GM19193 (cell line): ENCODE measurements around the gene PNPLA7.

Experiments
- POLR2A ChIP-seq: IDR thresholded peaks from 4 replicates; pipeline ENCODE4 v1.6.1; 2011; ENCODE audit not compliant: insufficient read depth, insufficient read length; ENCODE audit errors: extremely low read depth

Gene PNPLA7

DNA sequence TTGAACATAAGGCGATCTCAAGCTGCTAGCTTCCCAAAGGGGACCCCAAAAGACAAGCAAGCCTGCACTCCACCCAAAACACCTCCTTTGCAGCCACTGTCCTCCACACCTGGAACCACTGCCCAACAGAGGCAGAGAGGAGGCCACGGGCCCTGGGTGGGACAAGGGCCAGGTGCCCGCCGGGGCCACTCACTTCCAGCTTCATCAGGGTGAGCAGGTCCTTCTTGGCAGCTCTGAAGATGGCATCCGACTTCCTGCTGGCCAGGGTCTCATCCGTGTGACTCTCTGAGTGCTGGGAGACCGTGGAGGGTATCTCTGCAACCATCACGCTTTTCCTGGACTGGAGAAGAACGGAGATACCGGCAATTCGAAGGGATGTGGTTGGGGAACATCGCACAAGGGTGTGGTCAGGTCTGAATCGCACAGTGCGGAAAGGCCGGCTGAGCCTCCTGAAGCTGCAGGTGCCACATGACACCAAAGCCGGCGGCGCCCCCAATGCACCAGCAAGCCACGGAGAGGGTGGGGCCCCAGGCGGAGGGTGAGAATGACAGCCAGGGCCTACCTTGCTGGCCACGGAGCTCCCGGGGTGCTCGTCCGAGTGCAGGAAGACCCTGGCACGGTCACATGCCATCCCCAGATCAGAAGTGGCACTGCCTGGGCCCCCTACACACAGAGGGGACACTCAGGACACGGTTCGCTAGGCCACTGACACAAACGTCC lies 44.6 kb downstream of the PNPLA7 start:
- no peak for TF ChIP-seq POLR2A

DNA sequence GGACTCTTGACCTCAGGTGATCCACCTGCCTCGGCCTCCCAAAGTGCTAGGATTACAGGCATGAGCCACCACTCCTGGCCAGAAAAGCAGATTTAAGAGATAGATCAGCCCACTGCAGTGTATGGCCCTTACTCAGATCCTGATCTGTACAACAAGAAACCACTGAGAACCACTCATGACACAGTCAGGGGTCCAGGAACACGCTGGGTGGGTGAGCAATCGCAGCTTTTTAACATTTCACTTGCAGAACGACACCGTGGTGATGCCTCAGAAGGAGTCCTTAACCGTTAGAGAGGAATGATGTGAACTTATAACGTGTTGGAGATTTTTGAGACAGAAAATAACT lies 45.8 kb downstream of the PNPLA7 start:
- TF ChIP-seq POLR2A = no peak

DNA sequence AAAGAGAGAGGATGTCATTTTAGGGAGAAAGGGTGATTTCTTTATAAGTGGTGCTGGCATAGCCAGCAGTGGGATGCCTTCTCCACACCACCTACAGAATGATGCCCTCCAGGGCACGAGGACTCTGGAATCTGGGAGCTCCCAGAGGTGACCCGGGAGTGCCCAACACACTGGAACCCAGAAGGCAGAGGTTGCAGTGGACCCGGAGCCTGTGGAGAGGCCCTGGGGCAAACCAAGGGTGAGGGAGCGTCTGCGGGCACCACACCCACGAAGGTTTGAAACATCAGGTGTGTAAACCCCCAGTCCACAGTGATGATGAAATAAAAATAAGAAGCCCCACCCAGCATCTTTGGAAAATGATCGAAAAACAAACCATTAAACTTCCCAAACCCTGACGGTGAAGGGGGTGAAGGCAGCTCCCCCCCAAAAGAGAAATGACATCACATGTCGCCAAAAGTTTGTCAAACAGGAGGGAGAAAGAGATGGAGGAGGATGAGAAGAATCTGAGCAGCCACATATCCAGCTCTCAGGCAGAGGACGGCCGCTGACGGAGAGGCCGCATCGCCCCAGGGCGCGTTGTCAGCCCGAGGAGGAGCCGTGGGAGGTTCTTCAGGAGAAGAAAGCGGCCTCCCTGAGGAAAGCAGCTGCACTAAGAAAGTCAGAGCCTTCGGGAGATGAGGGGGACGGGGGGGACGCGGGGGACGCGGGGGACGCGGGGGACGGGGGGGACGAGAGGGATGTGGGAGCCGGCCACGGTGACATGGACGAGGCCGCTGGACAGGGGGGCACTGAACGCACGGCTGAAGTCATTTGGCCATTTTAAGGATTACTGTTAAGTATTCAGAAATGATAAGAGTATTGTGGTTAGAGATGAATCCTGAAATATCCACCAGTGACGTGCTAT lies 47.9 kb downstream of the PNPLA7 start:
- no peak for TF ChIP-seq POLR2A

DNA sequence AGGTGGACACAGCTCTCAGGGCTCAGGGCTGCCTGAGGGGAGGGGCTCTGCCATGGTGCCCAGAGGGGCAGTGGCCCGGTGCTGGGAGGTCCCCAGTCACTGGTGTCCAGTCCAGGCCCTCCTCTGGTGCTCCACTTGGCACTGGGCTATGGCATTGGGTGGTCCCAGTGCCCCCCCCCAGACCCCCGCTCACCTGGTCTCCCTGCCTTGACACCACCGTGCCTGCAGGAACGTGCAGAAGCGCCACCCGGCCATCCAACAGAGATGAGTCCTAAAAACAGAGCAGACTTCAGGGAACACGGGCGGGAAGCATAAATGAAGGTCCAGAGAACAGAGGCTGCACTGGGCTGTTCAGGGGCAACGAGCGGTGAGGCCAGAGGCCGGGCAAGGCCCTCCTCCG lies 48.7 kb downstream of the PNPLA7 start:
- no peak for TF ChIP-seq POLR2A

DNA sequence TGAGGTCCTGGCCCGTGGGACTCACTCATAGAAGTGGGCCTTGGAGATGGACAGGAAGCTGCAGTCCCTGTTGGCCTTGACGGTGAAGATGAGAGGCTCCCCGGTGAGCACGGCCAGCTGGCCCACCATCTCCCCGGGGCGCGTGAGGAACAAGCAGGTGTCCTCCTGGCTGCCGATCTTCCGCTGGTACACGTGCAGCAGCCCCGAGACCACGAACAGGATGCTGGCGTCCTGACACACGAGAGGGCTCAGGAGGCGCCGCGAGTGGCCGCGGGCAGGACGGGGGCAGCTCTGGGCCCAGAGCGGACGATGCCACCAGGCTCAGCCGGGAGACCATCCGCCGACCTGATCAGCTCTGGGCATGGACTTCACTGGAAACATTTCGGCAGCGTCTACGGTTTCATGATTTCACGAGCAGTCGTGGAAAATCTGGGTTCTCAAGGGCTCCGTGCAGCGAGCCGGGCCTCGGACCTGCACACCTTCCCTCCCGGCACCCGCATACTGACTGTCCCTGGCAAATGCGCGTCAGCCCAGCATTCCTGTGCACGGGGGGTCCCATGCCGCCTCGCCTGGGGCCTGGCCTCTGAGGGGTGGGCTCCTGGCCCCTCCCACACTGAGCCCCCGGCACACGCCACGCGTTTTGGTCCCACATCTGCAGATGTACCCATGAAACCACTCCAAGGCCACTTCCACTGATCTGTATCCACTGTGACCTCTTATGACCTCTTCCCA lies 49.4 kb downstream of the PNPLA7 start:
- no peak for TF ChIP-seq POLR2A

DNA sequence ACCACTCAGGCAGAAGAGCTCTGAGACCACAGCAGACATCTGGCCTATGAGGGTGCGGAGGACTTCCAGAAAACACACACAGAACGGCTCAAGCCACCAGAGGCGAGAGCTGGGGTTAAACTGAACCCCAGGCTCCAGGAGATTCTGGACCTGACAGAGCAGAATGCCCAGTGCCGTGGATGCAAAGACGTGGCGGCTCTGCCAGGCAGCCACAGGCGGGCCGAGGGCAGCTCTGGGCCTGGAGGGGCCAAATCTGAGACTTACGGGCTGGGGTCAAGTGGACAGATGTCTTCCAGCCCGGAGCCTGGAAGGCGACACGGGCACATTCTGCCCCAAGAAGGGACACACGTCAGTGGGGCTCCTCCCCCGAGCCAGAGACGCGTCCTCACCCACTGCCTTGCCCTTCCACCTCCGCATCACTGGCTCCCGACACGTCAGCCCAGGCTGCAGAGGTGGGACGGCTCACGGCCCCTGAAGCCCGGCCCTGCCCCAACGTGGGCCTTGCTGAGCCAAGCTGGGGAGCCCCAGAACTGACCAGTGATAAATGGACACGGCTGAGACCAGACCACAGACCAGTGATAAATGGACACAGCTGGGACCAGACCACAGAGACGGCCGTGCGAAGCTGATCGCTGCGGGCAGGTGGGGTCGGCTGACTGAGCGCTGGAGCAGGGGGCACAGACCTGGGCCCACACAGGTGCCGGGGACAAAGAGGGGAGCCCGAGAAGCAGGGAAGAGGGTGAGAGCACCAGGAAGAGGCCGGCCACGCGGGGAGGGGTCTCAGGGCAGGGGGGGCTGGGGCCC lies 50.1 kb downstream of the PNPLA7 start:
- TF ChIP-seq POLR2A = no peak

DNA sequence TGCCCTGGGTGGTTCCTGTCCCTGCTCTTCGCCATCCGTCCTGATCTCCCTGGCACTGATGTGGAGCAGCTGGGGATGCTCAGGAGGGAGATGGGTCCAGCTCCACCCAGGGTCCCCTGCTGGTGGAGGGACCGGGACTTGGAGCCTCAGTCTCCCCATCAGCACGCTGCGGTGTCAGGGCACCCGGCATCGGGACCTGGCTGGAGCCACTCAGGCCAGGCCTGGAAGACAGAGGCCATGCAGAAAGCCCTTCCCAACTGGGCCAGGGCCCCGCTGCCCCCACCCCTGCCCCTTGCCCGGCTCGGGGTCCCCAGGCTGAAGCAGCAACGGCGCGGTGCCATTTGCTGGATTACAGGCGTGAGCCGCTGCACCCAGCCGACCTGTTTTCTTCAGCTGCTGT lies 50.8 kb downstream of the PNPLA7 start:
- TF ChIP-seq POLR2A = no peak

DNA sequence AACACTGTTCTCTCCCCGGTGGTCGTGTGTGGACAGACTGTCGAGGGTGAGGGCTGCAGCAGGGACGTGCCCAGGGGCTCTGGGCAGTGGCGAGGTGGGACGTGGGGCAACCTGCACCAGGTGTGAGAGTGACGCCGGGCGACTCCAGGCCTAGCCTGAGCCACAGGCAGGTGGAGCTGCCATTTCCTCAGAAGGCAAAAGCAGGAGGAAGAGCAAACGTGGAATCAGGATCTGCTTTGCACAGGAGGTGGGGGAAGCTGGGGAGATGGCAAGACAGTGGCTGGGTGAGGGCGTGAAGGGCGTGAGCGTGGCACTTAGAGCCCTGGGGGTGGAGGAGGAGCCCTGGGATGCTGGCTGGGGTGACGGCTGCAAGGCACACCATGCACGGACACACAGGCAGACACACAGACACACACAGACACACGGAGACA lies 51.5 kb downstream of the PNPLA7 start:
- TF ChIP-seq POLR2A = no peak

DNA sequence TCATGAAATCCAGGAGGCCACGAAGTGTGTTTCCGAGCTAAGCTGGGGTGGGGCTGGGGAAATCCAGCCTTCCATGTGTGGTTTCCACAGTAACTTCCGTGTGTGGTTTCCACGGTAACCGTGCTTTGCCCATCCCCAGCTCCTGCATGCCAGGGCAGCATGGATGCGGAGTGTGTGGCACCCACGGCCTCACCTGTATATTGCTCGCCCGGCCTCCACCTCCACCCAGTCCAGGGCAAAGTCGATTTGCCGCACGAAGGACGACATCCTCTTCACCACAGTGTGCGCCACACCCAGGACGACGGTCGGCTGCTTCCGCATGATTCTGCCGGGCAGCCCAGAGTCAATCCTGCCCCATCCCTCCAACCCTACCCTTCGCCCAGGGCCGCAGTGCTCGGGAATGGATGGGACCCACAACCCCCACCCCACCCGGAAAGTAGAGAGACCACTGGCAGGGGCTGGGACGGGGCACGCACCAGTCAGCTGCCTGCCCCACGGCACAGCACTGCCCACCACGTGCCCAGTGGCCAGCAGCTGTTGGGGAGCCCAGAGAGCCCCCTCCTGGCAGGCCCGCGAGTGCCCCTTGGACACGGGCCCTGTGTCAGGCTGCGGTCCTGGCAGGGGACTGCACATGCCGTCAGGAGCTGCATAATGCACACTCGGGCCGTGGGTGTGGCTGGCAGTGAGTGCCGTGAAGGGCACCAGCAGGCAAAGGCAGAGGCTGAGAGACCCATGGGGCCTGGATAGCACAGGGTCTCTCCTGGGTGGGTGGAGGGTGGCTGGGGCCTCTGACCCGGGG lies 52.1 kb downstream of the PNPLA7 start:
- TF ChIP-seq POLR2A = no peak

DNA sequence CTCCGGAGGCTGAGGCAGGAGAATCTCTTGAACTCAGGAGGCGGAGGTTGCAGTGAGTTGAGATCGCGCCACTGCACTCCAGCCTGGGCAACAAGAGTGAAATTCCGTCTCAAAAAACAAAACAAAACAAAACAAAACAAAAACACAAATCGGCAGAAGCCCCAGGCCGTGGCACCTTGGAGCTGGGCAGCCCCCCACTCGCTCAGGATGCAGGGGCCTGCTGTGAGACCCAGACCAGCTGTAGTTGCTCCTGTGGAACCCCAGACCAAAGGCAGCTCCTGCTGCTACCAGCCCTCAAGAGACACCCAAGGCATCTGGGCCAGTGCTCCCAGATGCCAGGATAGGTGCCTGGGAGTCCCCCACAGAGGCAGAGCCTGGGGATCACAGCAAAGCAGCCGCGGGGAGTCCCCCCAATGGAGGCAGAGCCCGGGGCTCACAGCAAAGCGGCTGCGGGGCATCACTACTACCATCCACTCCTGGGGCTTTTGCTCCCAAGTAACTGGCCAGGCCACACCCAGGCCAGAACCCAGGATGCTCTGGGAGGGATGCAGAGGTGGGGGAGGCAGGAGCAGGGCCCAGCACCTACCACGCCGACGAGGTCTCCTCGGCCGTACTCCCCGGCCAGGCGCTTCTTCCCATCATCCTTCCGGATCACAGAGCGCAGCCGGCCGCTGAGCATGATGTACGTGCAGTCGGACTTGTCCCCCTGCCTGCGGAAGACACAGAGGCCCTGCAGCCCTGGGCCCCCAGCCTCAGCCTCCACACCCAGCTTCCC lies 53.4 kb downstream of the PNPLA7 start:
- TF ChIP-seq POLR2A = no peak

DNA sequence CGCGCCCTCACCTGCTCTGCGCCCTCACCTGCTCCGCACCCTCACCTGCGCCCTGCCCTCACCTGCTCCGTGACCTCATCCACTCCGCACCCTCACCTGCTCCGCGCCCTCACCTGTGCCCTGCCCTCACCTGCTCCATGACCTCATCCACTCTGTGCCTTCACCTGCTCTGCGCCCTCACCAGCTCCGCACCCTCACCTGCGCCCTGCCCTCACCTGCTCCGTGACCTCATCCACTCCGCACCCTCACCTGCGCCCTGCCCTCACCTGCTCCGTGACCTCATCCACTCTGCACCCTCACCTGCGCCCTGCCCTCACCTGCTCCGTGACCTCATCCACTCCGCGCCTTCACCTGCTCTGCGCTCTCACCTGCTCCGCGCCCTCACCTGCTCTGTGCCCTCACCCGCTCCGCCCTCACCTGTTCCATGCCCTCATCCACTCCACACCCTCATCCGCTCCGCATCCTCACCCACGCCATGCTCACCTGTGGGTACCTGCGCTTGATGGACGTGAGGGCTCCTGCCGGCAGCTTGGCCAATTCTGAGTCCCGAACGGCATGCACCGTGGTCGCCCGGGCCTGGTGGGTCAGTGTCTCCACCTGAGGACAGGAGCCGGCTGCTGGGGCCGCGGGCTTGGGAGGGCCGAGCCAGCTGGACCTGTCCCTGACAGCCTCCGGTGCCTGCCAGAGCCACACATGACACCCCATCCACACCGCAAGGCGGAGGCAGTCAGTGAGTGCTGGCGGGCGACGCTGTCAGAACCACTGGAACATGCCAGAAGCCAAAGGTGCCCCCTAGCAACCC lies 55.5 kb downstream of the PNPLA7 start:
- TF ChIP-seq POLR2A = no peak

DNA sequence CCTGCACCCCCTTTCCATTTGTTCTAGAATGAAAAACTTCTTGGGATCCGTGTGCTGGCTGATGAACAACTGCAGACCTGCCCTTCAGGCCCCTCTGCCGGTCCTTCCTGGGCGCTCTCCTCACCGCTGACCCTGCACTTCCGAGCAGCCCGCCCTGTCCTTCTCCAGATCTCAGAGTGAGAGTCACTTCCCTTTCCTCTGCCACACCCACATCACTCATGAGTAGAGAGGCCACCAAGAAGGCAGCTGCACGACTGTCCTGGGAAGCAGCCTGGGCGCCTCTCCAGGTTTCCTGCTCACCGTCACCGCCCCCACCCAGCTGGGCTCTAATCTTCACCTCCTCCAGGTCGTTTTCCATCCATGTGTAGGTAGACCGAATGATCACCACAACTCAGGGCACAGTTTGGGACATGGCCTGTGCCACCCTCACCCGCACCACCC lies 56.1 kb downstream of the PNPLA7 start:
- no peak for TF ChIP-seq POLR2A

DNA sequence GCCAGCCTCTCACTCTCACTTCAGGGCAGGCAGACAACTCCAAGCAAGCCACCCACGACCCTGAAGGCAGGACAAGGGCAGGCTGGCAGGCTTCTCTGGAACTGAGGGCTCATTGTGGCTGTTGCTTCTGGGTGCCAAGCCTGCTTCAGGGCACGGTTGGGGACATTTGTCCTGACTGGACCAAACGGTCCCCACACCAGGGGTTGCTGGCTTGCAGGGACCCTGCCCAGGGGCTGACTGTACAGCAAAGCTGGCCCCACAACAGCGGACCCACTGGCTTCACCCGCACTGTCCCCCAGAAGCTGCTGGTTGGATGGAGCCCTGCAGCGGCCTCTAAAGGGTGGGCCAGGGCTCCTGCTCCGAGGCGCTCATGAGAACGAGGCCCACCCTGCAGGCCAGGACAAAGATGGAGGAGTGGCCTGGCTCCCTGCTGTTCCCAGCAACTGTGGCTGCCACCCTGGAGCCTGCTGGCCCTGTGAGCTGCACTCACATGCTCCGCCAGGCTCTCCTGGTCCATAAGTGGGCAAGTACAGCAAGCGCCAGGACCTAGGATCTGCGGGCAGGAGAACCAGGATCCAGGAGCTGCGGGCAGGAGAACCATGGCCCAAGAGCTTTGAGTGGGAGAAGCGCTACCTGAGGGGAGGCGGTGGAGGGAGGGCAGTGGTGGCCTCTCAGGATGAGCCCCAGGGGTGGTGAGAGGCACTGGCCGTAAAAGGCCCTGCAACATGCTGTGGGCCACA lies 56.7 kb downstream of the PNPLA7 start:
- TF ChIP-seq POLR2A = no peak
